GM12878 (cell line): ENCODE measurements around the gene RAB30. TPM values are rescaled to one million over a fixed set of nuclear protein-coding genes. Genes with fewer than 3 reads are reported as not detected.

Experiments used
- ATAC-seq: fragments of 200-7000 bp; cut with Tn5 transposase; 3 replicates; pipeline ENCODE4 v1.9.1; 2020; ENCODE audit warnings: mild to moderate bottlenecking, moderate library complexity
- BruUV-seq: library from RNA; stranded (reverse); fragments of 400-500 nt; replicated peaks from 2 replicates; lab custom pipeline; 2021; lab: Mats Ljungman, UMichigan
- CTCF ChIA-PET: fragments of 300-600 bp; sonication (Branson Sonifier 250); formaldehyde crosslinking; extraction: SDS; loops from one replicate; lab custom pipeline; 2021; ENCODE audit warnings: inconsistent platforms; lab: Yijun Ruan, JAX
- POLR2A ChIA-PET: fragments of 350-600 bp; formaldehyde crosslinking; extraction: SDS; loops from one replicate; lab custom pipeline; 2021; ENCODE audit warnings: inconsistent platforms; lab: Charles Lee
- RAD21 ChIA-PET: fragments of 300-600 bp; sonication (Branson Sonifier 250); formaldehyde crosslinking; loops from one replicate; lab custom pipeline; 2023; ENCODE audit warnings: antibody characterized with exemption; ENCODE audit not compliant: unreplicated experiment; lab: Charles Lee
- SMC1A ChIA-PET: fragments of 300-600 bp; sonication (Branson Sonifier 250); formaldehyde crosslinking; loops from one replicate; lab custom pipeline; 2023; ENCODE audit not compliant: unreplicated experiment, uncharacterized antibody; lab: Charles Lee
- DNase-seq: peaks from one replicate; pipeline ENCODE4 v3.0.0-alpha.2; 2011; ENCODE audit warnings: low read depth, low spot score
- FAIRE-seq: peaks from 3 replicates; lab custom pipeline; 2011; peaks lifted over from hg19 to GRCh38; lab: Jason Lieb, UNC
- H2AFZ ChIP-seq: 2 replicates; pipeline ENCODE4 v1.6.0; 2011; ENCODE audit warnings: low read depth, low read length, control low read depth; ENCODE audit not compliant: control insufficient read depth
- H3K27ac ChIP-seq: 2 replicates; pipeline ENCODE4 v1.5.1; 2011; ENCODE audit warnings: control low read depth; ENCODE audit not compliant: control insufficient read depth, insufficient read depth
- H3K27me3 ChIP-seq, 2 experiments: replicated peaks in 1 of 2; 2 replicates each; pipeline versions ENCODE4 v1.6.0 to v1.6.1; 2011; ENCODE audit warnings: low read length in 1 of 2; ENCODE audit not compliant: control insufficient read depth in 2 of 2, insufficient read depth in 2 of 2
- H3K36me3 ChIP-seq, 2 experiments: 2 replicates each; pipeline ENCODE4 v1.5.1; 2011; ENCODE audit warnings: low read length in 1 of 2; ENCODE audit not compliant: control insufficient read depth in 2 of 2, insufficient read depth in 2 of 2
- H3K4me1 ChIP-seq: 2 replicates; pipeline ENCODE4 v1.6.1; 2011; ENCODE audit warnings: mild to moderate bottlenecking, low read length, moderate library complexity, mixed read lengths; ENCODE audit not compliant: control insufficient read depth, insufficient read depth
- H3K4me2 ChIP-seq: 2 replicates; pipeline ENCODE4 v1.6.0; 2011; ENCODE audit warnings: control low read depth; ENCODE audit not compliant: control insufficient read depth, insufficient read depth
- H3K4me3 ChIP-seq: fragments of 200-600 bp; sonication (generic); 2 replicates; pipeline ENCODE4 v1.5.1; 2016
- H3K79me2 ChIP-seq: 2 replicates; pipeline ENCODE4 v1.6.0; 2011; ENCODE audit warnings: low read length; ENCODE audit not compliant: control insufficient read depth, insufficient read depth
- H3K9ac ChIP-seq: 2 replicates; pipeline ENCODE4 v1.8.0; 2011; ENCODE audit warnings: low read length, control low read depth, mixed read lengths; ENCODE audit not compliant: control insufficient read depth, insufficient read depth
- H3K9me3 ChIP-seq: replicated peaks from 3 replicates; pipeline ENCODE4 v1.5.1; 2011; ENCODE audit warnings: mild to moderate bottlenecking, low read length; ENCODE audit not compliant: control insufficient read depth, insufficient read depth
- H4K20me1 ChIP-seq: 2 replicates; pipeline ENCODE4 v1.6.0; 2011; ENCODE audit not compliant: control insufficient read depth, insufficient read depth
- ATF2 ChIP-seq: IDR thresholded peaks from 2 replicates; pipeline ENCODE4 v1.6.1; 2012; ENCODE audit warnings: low read length, inconsistent platforms
- BACH1 ChIP-seq: fragments of 450-650 bp; IDR thresholded peaks from 2 replicates; pipeline ENCODE4 v1.6.1; 2017; ENCODE audit warnings: mild to moderate bottlenecking, borderline replicate concordance
- BCL11A ChIP-seq: IDR thresholded peaks from 2 replicates; pipeline ENCODE4 v1.6.1; 2011; ENCODE audit warnings: low read depth, low read length
- BRCA1 ChIP-seq: IDR thresholded peaks from 2 replicates; pipeline ENCODE4 v1.6.1; 2011; ENCODE audit warnings: low read depth, low read length, improper control_type of control experiment
- CBX3 ChIP-seq: fragments of 200-600 bp; sonication (generic); IDR thresholded peaks from 2 replicates; pipeline ENCODE4 v1.6.1; 2016; ENCODE audit warnings: low read depth, borderline replicate concordance
- FOS ChIP-seq: IDR thresholded peaks from 3 replicates; pipeline ENCODE4 v1.6.1; 2011; ENCODE audit warnings: borderline replicate concordance; ENCODE audit not compliant: insufficient read length; ENCODE audit errors: extremely low read depth
- HDGF ChIP-seq: fragments of 450-650 bp; IDR thresholded peaks from 2 replicates; pipeline ENCODE4 v1.6.1; 2016; ENCODE audit warnings: antibody characterized with exemption
- IKZF2 ChIP-seq, 2 experiments: fragments of 450-650 bp; IDR thresholded peaks; 2 replicates each; pipeline ENCODE4 v1.6.1; 2017; ENCODE audit warnings: mild to moderate bottlenecking in 2 of 2, moderate library complexity in 2 of 2
- KDM1A ChIP-seq: fragments of 200-600 bp; sonication (generic); IDR thresholded peaks from 2 replicates; pipeline ENCODE4 v1.6.1; 2016; ENCODE audit warnings: borderline replicate concordance
- NBN ChIP-seq: fragments of 450-650 bp; IDR thresholded peaks from 2 replicates; pipeline ENCODE4 v1.6.1; 2016
- NKRF ChIP-seq: fragments of 450-650 bp; conservative IDR thresholded peaks from 2 replicates; pipeline ENCODE4 v1.6.1; 2017; ENCODE audit warnings: mild to moderate bottlenecking, moderate library complexity
- NR2C2 ChIP-seq: IDR thresholded peaks from 2 replicates; pipeline ENCODE4 v1.6.1; 2011; ENCODE audit warnings: borderline replicate concordance, low read depth; ENCODE audit not compliant: control insufficient read depth, insufficient read length
- NR2F1 ChIP-seq: fragments of 450-650 bp; conservative IDR thresholded peaks from 2 replicates; pipeline ENCODE4 v1.6.1; 2017; ENCODE audit warnings: mild to moderate bottlenecking
- SMAD1 ChIP-seq: fragments of 450-650 bp; IDR thresholded peaks from 2 replicates; pipeline ENCODE4 v1.6.1; 2018; ENCODE audit warnings: mild to moderate bottlenecking, low read depth; ENCODE audit not compliant: partially characterized antibody
- STAT3 ChIP-seq: IDR thresholded peaks from 2 replicates; pipeline ENCODE4 v1.6.1; 2011; ENCODE audit warnings: low read depth, low read length, improper control_type of control experiment
- TAF1 ChIP-seq: IDR thresholded peaks from 2 replicates; pipeline ENCODE4 v1.6.1; 2011; ENCODE audit warnings: mild to moderate bottlenecking, low read depth, low read length, borderline replicate concordance
- ZBTB11 ChIP-seq: fragments of 450-650 bp; formaldehyde crosslinking; IDR thresholded peaks from 2 replicates; pipeline ENCODE4 v1.5.0; 2022; ENCODE audit warnings: mild to moderate bottlenecking, missing genetic modification characterization
- ZNF217 ChIP-seq: fragments of 450-650 bp; IDR thresholded peaks from 2 replicates; pipeline ENCODE4 v1.6.1; 2017; ENCODE audit warnings: antibody characterized with exemption, mild to moderate bottlenecking
- WGBS: methylation state at CpG from one replicate; pipeline ENCODE4 v1.1.6; 2016; ENCODE audit warnings: low lambda C conversion rate; ENCODE audit not compliant: insufficient replicate concordance, insufficient coverage; ENCODE audit errors: missing lambda C conversion rate; 5-methylcytosine and 5-hydroxymethylcytosine counted together
- in situ Hi-C: fragments of 300-500 bp; cut with MboI; formaldehyde crosslinking; loops from 9 replicates; pipeline ENCODE4 v1.14.3; 2018; ENCODE audit warnings: mixed read lengths
- intact Hi-C: fragments of 100-400 bp; cut with micrococcal nuclease; formaldehyde crosslinking; loops from one replicate; pipeline ENCODE4 v1.14.2; 2022; ENCODE audit not compliant: unreplicated experiment
- polyA plus RNA-seq, 11 experiments: library from polyadenylated mRNA; depleted of rRNA in 4 of 11; unstranded in 6 of 11; stranded (reverse) in 5 of 11; fragments of >200 nt; fragmentation: Nextera tagmentation in 4 of 11; fragmentation: Illumina TruSeq in 1 of 11; extraction: Ambion mirVana in 4 of 11; extraction: Trizol in 1 of 11; gene quantifications; 1 replicate in 1 of 11; 2 replicates in 10 of 11; pipeline versions ENCODE4 v1.2.1 to v1.2.3, GENCODE V29; 2011 to 2016; ENCODE audit warnings: inconsistent platforms in 2 of 11, missing spikeins in 2 of 11, low read depth in 1 of 11
- total RNA-seq, 4 experiments: library from RNA; depleted of rRNA in 3 of 4; stranded (reverse); fragments of >200 nt in 3 of 4; fragmentation: Illumina TruSeq in 1 of 4; extraction: Trizol in 1 of 4; gene quantifications; 2 replicates each; pipeline versions ENCODE4 v1.2.1 to v1.2.3, GENCODE V29; 2013 to 2021

The RAB30 gene
- total and polyA plus RNA-seq, 10 of the 15 experiments (the other 5 are each of a cell fraction or from before 2014, with no cell fraction given), result 9.8 to 26.7 (median 19.2) TPM

- TF ChIP-seq NKRF (no peak), BACH1 (no peak)
Measured at GRCh38 chr11:82942376-82942775, 129.3 kb downstream of the RAB30 start (continued).

GRCh38 chr11:82939456-82939855 lies 132.2 kb downstream of the RAB30 start:
- ChIA-PET POLR2A (interaction anchor here (0.5 to 1.2 kb wide), 2 partner anchors 10 to 62 kb away, joined by 3 read pairs; no protein-coding TSS in a partner anchor), RAD21 (interaction anchor here (1.3 kb wide), 1 partner anchor 9 kb away, joined by 5 read pairs; no protein-coding TSS in a partner anchor), SMC1A (interaction anchor here (0.7 to 1.8 kb wide), 4 partner anchors 9 to 17 kb away, joined by 3 to 5 read pairs (median 3); no protein-coding TSS in a partner anchor), CTCF (interaction anchor here (1.1 to 2.0 kb wide), 3 partner anchors 9 to 15 kb away, joined by 3 to 8 read pairs (median 5); no protein-coding TSS in a partner anchor)
- no peaks in the 10 kb centered on the region for H3K79me2 ChIP-seq
- WGBS, result 75% methylated on average over 2 of the region's 2 CpGs
- H3K9me3 ChIP-seq, result no peaks in the 10 kb centered on the region; the same call in 2 of the 3 replicates
- no peak overlapping the region for H3K4me3 ChIP-seq
- no peak overlapping the region for H3K9ac ChIP-seq
- FAIRE-seq (no peak), ATAC-seq (no peak), DNase-seq (no peak)
- BruUV-seq, result no TSS peak
- intact Hi-C loops, result no loop called here
- H3K4me2 ChIP-seq, result no peak overlapping the region
- no peaks in the 10 kb centered on the region for H3K4me1 ChIP-seq
- in situ Hi-C loops, result no loop called here
- no peaks in the 10 kb centered on the region for H4K20me1 ChIP-seq
- no peak overlapping the region for H2AFZ ChIP-seq
- H3K27ac ChIP-seq, result no peak overlapping the region
- no peaks in the 10 kb centered on the region; a peak in 1 of 4 replicates for H3K36me3 ChIP-seq
- no peaks in the 10 kb centered on the region for H3K27me3 ChIP-seq
- no peak for TF ChIP-seq ATF2
- no peak for TF ChIP-seq NBN
- TF ChIP-seq CBX3, result no peak
- no peak for TF ChIP-seq FOS
- TF ChIP-seq HDGF, result no peak
- no peak for TF ChIP-seq STAT3
- TF ChIP-seq ZBTB11, result no peak
- no peak for TF ChIP-seq NR2C2
- no peak for TF ChIP-seq KDM1A
- no peak for TF ChIP-seq BRCA1
- TF ChIP-seq IKZF2 (IDR thresholded peaks at IDR 0.05), result no peak
- TF ChIP-seq NR2F1, result no peak
- TF ChIP-seq SMAD1, result no peak
- TF ChIP-seq ZNF217, result no peak
- TF ChIP-seq TAF1, result no peak
- no peak for TF ChIP-seq BCL11A
